COLO668 (cell line): ENCODE measurements around the gene PEX1.
"Not testable (repeated sequence)": the region's sequence is repeated elsewhere in the genome, so short reads cannot be mapped to it uniquely, and the experiment has no call there.

Source experiments
- DNase-seq: peaks from one replicate; lab custom pipeline; 2025; ENCODE audit not compliant: unreplicated experiment; lab: John Stamatoyannopoulos, UW

PEX1 gene

DNA sequence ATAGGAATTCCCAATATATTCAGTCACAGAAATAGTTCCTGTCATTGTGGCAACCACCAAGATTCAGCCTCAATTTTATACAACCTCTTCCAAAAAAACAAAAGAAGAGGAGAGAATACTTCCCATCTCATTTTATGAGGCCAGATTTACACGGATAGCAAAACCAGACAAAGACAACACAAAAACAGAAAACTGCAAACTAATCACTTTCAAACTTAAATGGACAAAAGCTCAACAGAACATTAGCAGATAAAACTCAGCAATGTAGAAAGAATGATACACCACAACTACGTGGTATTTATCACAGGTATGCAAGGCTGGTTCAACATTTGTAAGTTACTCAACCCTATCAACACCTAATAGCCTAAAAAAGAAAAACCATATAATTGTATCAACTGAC, 22.0 kb downstream of the PEX1 start:
- no peak for DNase-seq

DNA sequence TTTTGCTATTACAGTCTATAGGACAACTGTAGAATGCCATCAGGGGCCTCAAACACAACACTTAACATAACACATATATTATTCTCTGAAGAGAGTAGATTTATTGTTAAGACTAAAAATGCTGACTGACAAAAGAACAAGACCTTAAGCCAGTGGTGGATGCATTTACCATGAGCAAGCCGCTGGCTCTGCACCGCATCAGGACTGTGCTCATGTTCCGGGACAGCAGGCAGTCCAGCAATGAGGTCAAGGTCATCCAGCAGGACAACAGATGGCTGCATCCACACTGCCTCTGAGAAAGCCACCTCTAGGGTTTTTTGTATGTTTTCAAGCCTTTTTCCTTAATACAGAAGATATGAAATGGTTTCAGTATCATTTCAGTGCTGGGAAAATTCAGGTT, 23.8 kb downstream of the PEX1 start:
- DNase-seq = no peak

- no peak for DNase-seq
Observed at GRCh38 chr7:92503767-92504166, 24.6 kb downstream of the PEX1 start.

GRCh38 chr7:92498557-92498956, 29.8 kb downstream of the PEX1 start:
- no peak for DNase-seq

- DNase-seq = no peak
Observed at GRCh38 chr7:92496876-92497275, 31.4 kb downstream of the PEX1 start.

- no peak for DNase-seq
Observed at GRCh38 chr7:92489634-92490033, 38.7 kb downstream of the PEX1 start.

DNA sequence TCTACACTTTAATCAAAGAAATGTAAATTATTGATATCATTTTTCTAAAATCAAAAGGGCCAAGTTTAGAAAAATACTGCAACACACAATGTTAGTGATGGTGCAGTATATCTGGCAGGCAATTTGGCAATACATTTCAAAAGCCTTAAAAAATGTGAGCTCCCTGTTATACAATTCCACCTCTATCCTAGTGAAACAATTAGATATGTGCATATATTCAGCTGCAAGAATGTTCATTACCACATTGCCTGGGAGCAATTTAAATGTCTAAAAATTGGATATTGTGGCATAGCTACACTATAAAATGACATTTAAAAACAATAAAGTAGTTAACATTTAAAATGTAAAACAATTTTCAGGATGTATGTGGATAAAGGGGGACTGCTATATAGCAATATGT, 40.5 kb downstream of the PEX1 start:
- no peak for DNase-seq

DNA sequence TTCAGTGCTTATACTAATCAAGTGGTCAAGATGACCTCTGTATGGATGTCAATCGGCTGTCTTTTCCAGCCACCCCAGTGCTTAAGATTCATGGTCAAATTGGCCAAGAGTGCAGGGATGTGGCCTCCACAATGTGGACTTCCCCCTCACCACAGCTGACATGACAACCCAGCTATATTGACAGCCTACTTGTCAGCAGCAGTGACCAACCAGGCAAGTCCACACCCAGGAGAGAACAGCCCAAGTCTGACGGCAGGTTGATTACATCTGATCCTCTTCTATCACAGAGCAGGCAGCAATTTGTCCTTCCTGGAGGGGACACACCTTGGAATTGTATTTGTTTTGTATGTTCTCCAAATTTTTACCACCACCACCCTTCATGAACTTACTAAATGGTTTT, 42.3 kb downstream of the PEX1 start:
- no peak for DNase-seq

- no peak for DNase-seq
Observed at GRCh38 chr7:92485267-92485892, 42.9 kb downstream of the PEX1 start.

DNA sequence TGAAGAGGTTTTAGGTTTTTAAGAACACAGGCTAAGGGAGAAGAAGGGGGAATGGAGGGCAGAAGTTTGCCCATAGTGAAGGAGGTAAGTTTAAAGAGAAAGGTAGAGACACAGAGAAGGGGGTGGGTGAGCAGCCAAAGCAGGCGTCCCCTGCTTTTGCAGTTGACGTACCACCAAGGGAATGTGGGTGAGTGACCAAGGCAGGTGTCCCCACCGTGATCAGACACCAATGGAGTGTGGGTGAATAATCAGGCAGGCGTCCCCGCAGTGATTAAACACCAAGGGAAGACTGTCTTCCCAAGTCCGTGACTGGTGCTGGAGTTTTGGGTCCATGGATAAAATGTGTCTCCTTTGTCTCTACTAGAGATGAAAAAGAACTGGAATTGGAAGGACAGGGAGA, 44.1 kb downstream of the PEX1 start:
- not testable (repeated sequence) for DNase-seq

GRCh38 chr7:92483624-92484023, 44.7 kb downstream of the PEX1 start:
- DNase-seq = not testable (repeated sequence)

DNA sequence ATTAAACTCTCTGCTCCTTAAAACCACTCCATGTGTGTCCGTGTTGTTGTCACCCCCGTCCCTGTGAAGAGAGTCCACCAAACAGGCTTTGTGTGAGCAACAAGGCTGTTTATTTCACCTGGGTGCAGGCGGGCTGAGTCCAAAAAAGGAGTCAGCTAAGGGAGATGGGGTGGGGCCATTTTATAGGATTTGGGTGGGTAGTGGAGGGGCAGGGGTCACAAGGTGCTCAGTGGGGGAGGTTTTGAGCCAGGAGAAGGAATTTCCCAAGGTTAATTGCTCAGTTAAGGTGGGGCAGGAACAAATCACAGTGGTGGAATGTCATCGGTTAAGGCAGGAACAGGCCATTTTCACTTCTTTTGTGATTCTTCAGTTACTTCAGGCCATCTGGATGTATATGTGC, 49.2 kb downstream of the PEX1 start:
- DNase-seq = not testable (repeated sequence)

DNA sequence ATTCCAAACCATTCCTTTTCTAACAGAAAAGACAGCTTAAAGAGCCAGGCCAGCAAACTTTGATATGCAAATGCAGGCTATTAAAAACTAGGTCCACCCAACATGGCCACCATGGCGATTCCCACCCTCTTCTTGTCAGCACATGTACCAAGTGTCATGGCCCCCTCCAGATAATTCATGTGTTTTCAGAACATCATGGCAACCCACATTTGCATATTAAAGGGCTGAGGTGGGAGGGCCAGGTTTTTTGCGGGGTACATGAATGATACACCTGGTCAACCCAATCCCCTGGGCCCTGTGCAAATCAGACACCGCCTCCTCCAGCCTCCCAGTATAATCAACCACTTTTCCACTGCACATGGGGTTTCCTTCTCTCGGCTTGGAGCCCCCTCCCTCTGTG, 49.6 kb downstream of the PEX1 start:
- DNase-seq = no peak

DNA sequence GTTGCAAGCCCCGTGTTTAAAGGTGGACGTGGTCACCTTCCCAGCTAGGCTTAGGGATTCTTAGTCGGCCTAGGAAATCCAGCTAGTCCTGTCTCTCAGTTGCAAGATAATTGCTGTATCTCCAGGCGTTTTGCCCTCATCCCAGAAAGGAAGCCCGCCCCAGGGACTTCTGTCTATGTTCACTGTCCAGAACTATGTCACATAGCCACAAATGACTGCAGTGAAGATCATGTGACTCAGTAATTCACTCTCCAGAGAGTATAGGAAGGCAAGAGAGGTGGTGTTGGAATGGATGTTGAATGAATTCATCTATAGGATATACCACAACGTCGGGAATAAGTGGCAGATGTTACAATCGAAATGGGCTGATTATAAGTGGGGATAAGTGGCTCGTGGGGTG, 50.2 kb downstream of the PEX1 start:
- DNase-seq = no peak

GRCh38 chr7:92477681-92478080, 50.6 kb downstream of the PEX1 start, which contains the start of gene ERVW-1:
TSS of gene ERVW-1 (minus strand) at chr7:92477946. CDS start at chr7:92470381, 7,565 bp downstream.
- DNase-seq = not testable (repeated sequence)

- DNase-seq = not testable (repeated sequence)
Observed at GRCh38 chr7:92475851-92476590, 52.3 kb downstream of the PEX1 start.

DNA sequence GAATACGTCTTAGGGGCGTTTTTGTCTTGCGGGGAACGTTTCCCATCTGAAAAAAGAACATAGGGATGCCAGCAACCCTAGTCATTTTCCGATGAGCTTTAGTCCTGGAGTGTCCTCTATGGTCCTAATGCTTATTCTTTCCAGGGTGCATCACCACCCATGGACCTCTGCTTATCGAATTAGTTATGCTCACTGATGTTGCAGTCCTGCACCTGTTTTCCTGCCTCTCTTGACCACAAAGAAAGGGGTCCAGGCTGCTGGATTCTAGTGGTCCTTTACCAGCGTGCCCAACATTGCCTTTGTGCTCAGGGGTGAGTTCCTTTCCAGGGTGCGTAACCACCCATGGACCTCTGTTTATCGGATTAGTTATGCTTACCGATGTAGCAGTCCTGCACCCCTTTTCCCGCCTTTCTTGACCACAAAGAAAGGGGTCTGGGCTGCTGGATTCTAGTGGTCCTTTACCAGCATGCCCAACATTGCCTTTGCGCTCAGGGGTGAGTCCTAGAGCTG, 53.0 kb downstream of the PEX1 start:
- DNase-seq = not testable (repeated sequence)

GRCh38 chr7:92473989-92474388, 54.3 kb downstream of the PEX1 start:
- DNase-seq = not testable (repeated sequence)

GRCh38 chr7:92468589-92468988, 59.7 kb downstream of the PEX1 start:
- not testable (repeated sequence) for DNase-seq

GRCh38 chr7:92466682-92467081, 61.6 kb downstream of the PEX1 start:
- no peak for DNase-seq

DNA sequence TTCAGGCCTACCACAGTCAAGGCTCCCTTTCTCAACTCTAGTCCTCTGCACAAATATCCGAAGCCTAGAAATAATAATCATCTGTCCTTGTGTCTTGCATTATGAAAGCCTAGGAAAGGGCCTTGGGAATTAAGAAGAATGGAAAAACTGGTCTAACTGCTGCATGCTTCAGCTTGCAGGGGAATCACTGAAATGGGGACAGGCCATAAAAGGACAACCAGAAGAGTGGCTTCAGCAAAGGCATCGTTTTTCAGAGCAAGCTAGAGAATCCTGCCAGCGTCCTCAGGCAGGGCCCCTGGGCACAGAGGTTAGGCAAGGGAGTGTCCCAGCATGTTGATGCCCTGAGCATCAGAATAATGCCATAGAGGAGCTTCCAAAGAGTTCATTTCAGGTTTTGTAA, 63.8 kb downstream of the PEX1 start:
- no peak for DNase-seq

DNA sequence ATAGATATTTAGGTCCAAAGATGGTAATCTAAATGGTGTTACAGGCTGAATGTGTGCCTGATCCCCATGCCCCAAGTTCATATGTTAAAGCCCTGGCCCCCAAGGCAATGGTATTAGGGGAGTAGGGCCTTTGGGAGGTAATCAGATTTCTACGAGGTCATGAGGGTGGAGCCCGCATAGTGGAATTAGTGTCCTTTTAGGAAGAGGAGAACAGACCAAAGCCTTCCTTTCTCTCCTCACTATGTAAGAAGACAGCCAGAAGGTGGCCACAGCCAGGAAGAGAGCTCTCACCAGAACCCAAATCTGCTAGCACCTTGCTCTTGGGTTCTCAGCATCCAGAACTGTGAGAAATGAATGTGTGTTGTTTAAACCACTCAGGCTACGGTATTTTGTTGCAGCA, 65.8 kb downstream of the PEX1 start:
- no peak for DNase-seq
